ENCODE results near the gene ANTXR2. TPM values are rescaled to one million over a fixed set of nuclear protein-coding genes. Genes with fewer than 3 reads are reported as not detected.

Gene ANTXR2
- total and polyA plus RNA-seq, 2 donors (not counting 3 experiments of a cell fraction or from before 2014, with no cell fraction given) = 6.6 to 64.6 TPM

GRCh38 chr4:80082693-80083092 is 9.7 kb upstream of the ANTXR2 start:
- Histone ChIP-seq H2AFZ (ENCODE audit: low read depth, low read length) (no peak overlapping the region), H3K9me3 (replicated peaks; ENCODE audit: control insufficient read depth, insufficient read depth, low read length) (no peaks in the 10 kb centered on the region), H3K27ac (ENCODE audit: insufficient read depth, low read depth, low read length) (no peak overlapping the region), H4K20me1 (replicated peaks; ENCODE audit: control insufficient read depth, extremely low read depth, insufficient read depth, low read length) (no peaks in the 10 kb centered on the region), H3K9me1 (replicated peaks; ENCODE audit: control insufficient read depth, extremely low read depth, insufficient read depth, low read length) (no peaks in the 10 kb centered on the region), H3K27me3 (ENCODE audit: control insufficient read depth in 2 of 2, insufficient read depth in 2 of 2, low read length in 2 of 2) (no peaks in the 10 kb centered on the region), H3K4me3 (replicated peaks in 1 of 3; ENCODE audit: insufficient read depth in 1 of 3, low read depth in 1 of 3, low read length in 3 of 3) (no peak overlapping the region), H3K79me2 (ENCODE audit: control insufficient read depth, insufficient read depth, low read length) (no peaks in the 10 kb centered on the region), H3K36me3 (ENCODE audit: control insufficient read depth in 2 of 2, extremely low read depth in 1 of 2, insufficient read depth in 2 of 2, low read length in 2 of 2) (no peaks in the 10 kb centered on the region), H3K4me2 (ENCODE audit: insufficient read depth, low read length) (no peak overlapping the region), H3K4me1 (ENCODE audit: control insufficient read depth, extremely low read depth, insufficient read depth, low read length) (peaks cover 7% of the 10 kb centered on the region), H3K9ac (replicated peaks; ENCODE audit: extremely low read depth, insufficient read depth, low read length) (no peak overlapping the region)
- DNase-seq (ENCODE audit: low read depth, low spot score) (no peak), FAIRE-seq (no peak)
- intact Hi-C loops (cut with micrococcal nuclease) (no loop called here), dilution Hi-C loops (cut with MboI; ENCODE audit: extremely low pct_ligation_motif_present, low sequenced_read_pairs) (no loop called here)
- POLR2A ChIA-PET = no interaction called here
- TF ChIP-seq POLR2AphosphoS5 (IDR thresholded peaks at IDR 0.05; ENCODE audit: insufficient read depth, low read depth, low read length) (no peak), EZH2 (IDR thresholded peaks at IDR 0.05; ENCODE audit: borderline replicate concordance, low read depth, low read length, severe bottlenecking) (no peak), MAX (IDR thresholded peaks at IDR 0.05; ENCODE audit: insufficient read depth, insufficient read length) (no peak), JUN (IDR thresholded peaks at IDR 0.05; ENCODE audit: borderline replicate concordance, insufficient read depth, insufficient read length, low read depth) (peak; percentile 16), MYC (IDR thresholded peaks at IDR 0.05; ENCODE audit: low read depth, low read length) (no peak), FOS (IDR thresholded peaks at IDR 0.05; ENCODE audit: borderline replicate concordance, insufficient read depth, low read length) (peak; percentile 6)
- BruUV-seq (replicated peaks) = no TSS peak
- CTCF ChIA-PET = interaction anchor here (1.3 kb wide), 1 partner anchor 13 kb away, joined by 6 read pairs; no protein-coding TSS in a partner anchor

GRCh38 chr4:80081566-80081965 is 8.5 kb upstream of the ANTXR2 start:
- Histone ChIP-seq H3K9me3 (replicated peaks; ENCODE audit: control insufficient read depth, insufficient read depth, low read length) (no peaks in the 10 kb centered on the region), H3K4me3 (replicated peaks in 1 of 3; ENCODE audit: insufficient read depth in 1 of 3, low read depth in 1 of 3, low read length in 3 of 3) (no peak overlapping the region), H3K27me3 (ENCODE audit: control insufficient read depth in 2 of 2, insufficient read depth in 2 of 2, low read length in 2 of 2) (no peaks in the 10 kb centered on the region), H3K36me3 (ENCODE audit: control insufficient read depth in 2 of 2, extremely low read depth in 1 of 2, insufficient read depth in 2 of 2, low read length in 2 of 2) (no peaks in the 10 kb centered on the region), H2AFZ (ENCODE audit: low read depth, low read length) (no peak overlapping the region), H3K9me1 (replicated peaks; ENCODE audit: control insufficient read depth, extremely low read depth, insufficient read depth, low read length) (no peaks in the 10 kb centered on the region), H3K27ac (ENCODE audit: insufficient read depth, low read depth, low read length) (no peak overlapping the region), H3K4me2 (ENCODE audit: insufficient read depth, low read length) (no peak overlapping the region), H3K79me2 (ENCODE audit: control insufficient read depth, insufficient read depth, low read length) (no peaks in the 10 kb centered on the region), H4K20me1 (replicated peaks; ENCODE audit: control insufficient read depth, extremely low read depth, insufficient read depth, low read length) (no peaks in the 10 kb centered on the region), H3K9ac (replicated peaks; ENCODE audit: extremely low read depth, insufficient read depth, low read length) (no peak overlapping the region), H3K4me1 (ENCODE audit: control insufficient read depth, extremely low read depth, insufficient read depth, low read length) (peaks cover 11% of the 10 kb centered on the region)
- dilution Hi-C loops (cut with MboI; ENCODE audit: extremely low pct_ligation_motif_present, low sequenced_read_pairs) = no loop called here
- DNase-seq (ENCODE audit: low read depth, low spot score) (no peak), FAIRE-seq (no peak)
- no peak for TF ChIP-seq MAX (IDR thresholded peaks at IDR 0.05; ENCODE audit: insufficient read depth, insufficient read length)
- no peak for TF ChIP-seq CTCF (IDR thresholded peaks at IDR 0.05; ENCODE audit: extremely low read depth in 1 of 2, insufficient read depth in 1 of 2, low read depth in 1 of 2, low read length in 2 of 2)
- no peak for TF ChIP-seq FOS (IDR thresholded peaks at IDR 0.05; ENCODE audit: borderline replicate concordance, insufficient read depth, low read length)
- no peak for TF ChIP-seq GATA2 (IDR thresholded peaks at IDR 0.05; ENCODE audit: insufficient read depth, insufficient read length, low read depth, low read length)
- TF ChIP-seq POLR2AphosphoS5 (IDR thresholded peaks at IDR 0.05; ENCODE audit: insufficient read depth, low read depth, low read length) = no peak
- TF ChIP-seq MYC (IDR thresholded peaks at IDR 0.05; ENCODE audit: low read depth, low read length) = no peak
- TF ChIP-seq JUN (IDR thresholded peaks at IDR 0.05; ENCODE audit: borderline replicate concordance, insufficient read depth, insufficient read length, low read depth) = no peak
- TF ChIP-seq EZH2 (IDR thresholded peaks at IDR 0.05; ENCODE audit: borderline replicate concordance, low read depth, low read length, severe bottlenecking) = no peak
- TF ChIP-seq POLR2A (IDR thresholded peaks at IDR 0.05; ENCODE audit: low read depth, low read length) = no peak
- no TSS peak for BruUV-seq (replicated peaks)
- ChIA-PET POLR2A (interaction anchor here (0.6 kb wide), 1 partner anchor 46 kb away, joined by 6 read pairs; no protein-coding TSS in a partner anchor), CTCF (interaction anchor here (1.4 to 1.5 kb wide), 2 partner anchors 9 to 121 kb away, joined by 5 to 7 read pairs; partner anchors contain the start of gene ANTXR2)
- intact Hi-C loops (cut with micrococcal nuclease) = no loop called here

Measured in endothelial cell of umbilical vein (primary cell).